Ovary (tissue), 3 donors: ENCODE data around the gene SLC29A3.

Source experiments
- EP300 ChIP-seq: sonication (generic); formaldehyde crosslinking; IDR thresholded peaks from one replicate; pipeline ENCODE4 v1.6.1; 2017; ENCODE audit warnings: antibody characterized with exemption
- POLR2A ChIP-seq: fragments of 450-650 bp; IDR thresholded peaks from one replicate; pipeline ENCODE4 v1.6.1; 2017; ENCODE audit warnings: antibody characterized with exemption, mild to moderate bottlenecking, moderate library complexity
- TF ChIP-seq, protein P1 (sequence below), 3 donors: fragments of 450-650 bp in 2 of 3; fragments of 200-600 bp in 1 of 3; IDR thresholded peaks; one replicate each; pipeline versions ENCODE4 v1.5.1 to v1.8.0; 2016 to 2022; ENCODE audit warnings: antibody characterized with exemption in 3 of 3, mild to moderate bottlenecking in 1 of 3
- donor health status: DM: no; HTN: no; CAD: no.

- TF ChIP-seq, protein P1, sequence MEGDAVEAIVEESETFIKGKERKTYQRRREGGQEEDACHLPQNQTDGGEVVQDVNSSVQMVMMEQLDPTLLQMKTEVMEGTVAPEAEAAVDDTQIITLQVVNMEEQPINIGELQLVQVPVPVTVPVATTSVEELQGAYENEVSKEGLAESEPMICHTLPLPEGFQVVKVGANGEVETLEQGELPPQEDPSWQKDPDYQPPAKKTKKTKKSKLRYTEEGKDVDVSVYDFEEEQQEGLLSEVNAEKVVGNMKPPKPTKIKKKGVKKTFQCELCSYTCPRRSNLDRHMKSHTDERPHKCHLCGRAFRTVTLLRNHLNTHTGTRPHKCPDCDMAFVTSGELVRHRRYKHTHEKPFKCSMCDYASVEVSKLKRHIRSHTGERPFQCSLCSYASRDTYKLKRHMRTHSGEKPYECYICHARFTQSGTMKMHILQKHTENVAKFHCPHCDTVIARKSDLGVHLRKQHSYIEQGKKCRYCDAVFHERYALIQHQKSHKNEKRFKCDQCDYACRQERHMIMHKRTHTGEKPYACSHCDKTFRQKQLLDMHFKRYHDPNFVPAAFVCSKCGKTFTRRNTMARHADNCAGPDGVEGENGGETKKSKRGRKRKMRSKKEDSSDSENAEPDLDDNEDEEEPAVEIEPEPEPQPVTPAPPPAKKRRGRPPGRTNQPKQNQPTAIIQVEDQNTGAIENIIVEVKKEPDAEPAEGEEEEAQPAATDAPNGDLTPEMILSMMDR (IDR thresholded peaks at IDR 0.05): no peak
- TF ChIP-seq POLR2A (no peak), EP300 (no peak)
Observed at GRCh38 chr10:71359364-71360046, 40.4 kb downstream of the SLC29A3 start.
